HS-27A (cell line): ENCODE results near the gene SCARB1.

Experiments
- DNase-seq: peaks from one replicate; pipeline ENCODE4 v3.0.0-alpha.2; 2012; ENCODE audit warnings: low read depth, missing footprints

SCARB1 gene

GRCh38 chr12:124842800-124843510 lies 20.7 kb downstream of the SCARB1 start:
- no peak for DNase-seq

DNA sequence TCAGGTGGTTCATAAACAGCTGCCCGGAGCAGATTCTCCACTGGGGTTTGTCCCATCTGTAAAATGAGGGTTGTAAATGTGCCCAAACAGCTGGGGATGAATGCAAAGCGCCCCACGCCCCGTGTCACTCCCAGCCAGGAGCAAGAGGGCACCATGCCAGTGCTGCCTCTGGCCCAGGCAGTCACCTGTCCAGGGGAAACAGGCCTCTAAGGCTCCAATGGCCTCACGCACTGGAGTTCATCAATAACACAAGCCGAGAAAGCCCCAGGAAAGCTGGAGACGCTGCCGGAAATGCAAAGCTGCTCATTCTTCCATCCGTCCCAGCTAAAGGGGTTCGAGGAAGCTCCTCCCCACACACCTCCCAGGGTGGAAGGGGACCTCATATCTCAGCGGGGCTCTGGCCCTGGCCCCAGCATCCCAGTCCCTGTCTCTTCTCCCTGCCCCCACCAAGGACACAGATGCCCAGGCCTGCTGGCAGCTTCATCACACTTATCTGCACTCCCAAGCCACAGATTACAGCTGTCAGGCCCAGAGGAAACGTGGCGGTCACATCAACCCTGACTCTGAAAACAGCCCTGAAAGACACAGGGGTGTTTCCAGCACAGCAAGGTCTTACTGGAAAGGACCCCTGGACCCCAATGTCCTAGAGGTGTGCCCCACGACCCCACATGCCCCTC lies 21.5 kb downstream of the SCARB1 start:
- no peak for DNase-seq

DNA sequence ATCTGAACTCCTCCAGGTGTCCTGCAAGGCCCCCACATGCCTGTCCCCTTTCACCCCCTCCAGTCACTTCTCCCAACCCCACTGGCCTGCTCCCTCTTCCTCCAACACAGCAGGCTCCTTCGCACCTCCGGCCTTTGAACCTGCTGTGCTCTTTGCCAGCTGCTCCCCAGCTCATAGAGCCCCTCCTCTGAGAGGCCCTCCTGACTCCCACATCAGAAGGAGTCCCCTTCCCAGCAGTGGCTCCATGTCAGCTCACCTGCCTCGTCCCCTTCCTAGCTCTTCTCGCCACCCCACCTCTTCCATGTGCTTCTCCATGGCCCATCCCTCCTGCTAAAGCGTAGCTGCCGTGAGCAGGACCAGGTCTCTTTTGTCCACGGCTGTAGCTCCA lies 22.1 kb downstream of the SCARB1 start:
- DNase-seq: no peak

- peak; percentile 87 for DNase-seq
Observed at GRCh38 chr12:124837958-124838803, 25.5 kb downstream of the SCARB1 start.

DNA sequence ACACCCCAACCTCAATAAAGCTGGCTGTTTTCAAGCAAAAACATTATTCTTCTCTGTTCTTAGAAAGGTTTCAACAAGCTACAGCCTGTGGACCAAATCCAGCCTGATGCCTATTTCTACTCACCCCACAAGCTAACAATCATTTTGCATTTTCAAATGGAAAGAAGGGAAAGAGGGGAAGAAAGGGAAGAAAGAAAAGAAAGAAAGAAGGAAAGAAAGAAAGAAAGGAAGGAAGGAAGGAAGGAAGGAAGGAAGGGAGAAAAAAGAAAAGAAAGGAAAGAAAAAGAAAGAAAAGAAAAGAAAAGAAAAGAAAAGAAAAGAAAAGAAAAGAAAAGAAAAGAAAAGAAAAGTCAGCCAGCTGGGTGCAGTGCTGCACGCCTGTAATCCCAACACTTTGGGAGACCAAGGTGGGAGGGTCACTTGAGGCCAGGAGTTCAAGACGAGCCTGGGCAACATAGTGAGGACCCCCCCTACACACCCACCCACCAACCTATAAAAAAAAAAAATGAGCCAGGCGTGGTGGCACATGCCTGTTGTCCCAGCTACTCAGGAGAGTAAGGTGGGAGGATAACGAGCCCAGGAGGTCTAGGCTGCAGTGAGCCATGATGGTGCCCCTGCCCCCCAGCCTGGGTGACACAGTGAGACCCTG lies 26.3 kb downstream of the SCARB1 start:
- DNase-seq: no peak

DNA sequence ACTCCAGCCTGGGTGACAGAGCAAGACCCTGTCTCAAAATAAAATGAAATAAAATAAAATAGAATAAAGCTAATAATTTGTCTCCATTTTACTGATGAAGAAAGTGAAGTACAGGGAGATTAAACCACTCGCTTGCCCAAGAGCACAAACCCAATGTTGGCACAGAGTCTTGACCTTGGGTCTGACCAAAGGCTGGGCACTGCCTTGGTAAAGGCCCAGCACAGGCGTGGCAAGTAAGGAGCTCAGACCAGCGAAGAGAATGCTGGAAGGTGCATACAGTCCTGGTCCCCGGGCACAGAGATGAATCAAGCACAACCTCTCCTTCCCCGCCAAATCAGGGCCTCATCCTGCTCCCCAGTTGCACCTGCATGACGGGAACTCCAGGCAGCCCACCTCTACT lies 26.9 kb downstream of the SCARB1 start:
- DNase-seq: no peak

GRCh38 chr12:124835656-124836410 lies 27.8 kb downstream of the SCARB1 start:
- DNase-seq: no peak

- DNase-seq: no peak
Observed at GRCh38 chr12:124834822-124835221, 28.8 kb downstream of the SCARB1 start.

DNA sequence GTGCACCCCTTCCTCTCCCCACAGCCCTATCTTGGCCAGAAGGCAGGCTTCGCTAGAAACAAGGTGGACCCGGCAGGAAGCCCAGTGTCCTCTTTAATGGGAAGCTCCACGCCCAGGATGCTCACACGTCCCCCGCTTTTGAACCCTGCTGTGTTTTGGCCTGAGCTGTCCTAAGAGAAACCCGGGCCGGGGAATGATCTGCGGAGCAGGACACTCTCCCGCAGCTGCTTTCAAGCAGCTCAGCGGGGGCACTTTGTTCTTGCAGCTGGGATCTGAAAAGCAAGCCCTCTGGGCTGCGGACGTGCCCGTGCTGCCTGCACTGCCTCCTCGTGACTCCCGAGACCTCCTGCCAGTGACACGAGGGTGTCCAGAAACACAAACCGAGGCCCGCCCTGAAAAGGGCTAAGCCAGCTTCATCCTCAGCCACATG lies 30.0 kb downstream of the SCARB1 start:
- no peak for DNase-seq

- no peak for DNase-seq
Observed at GRCh38 chr12:124832856-124833255, 30.8 kb downstream of the SCARB1 start.

DNA sequence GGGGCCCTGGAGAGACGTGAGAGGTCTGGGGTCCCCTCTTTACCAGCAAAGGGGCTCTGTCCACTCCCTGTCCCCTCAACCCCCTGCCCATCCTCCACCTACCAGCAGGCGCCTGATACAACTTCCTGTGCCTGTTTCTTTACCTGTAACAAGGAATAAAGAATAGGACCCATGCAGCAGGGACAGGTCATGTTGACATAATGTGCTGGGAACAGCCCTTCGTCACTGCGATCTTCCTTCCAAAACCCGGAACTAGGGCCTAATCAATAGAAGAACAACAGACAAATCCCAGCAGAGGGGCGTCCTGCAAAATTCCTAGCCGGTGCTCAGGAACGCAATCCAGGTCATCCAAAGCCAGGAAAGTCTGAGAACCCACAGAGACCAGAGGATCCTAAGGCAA lies 32.1 kb downstream of the SCARB1 start:
- no peak for DNase-seq

DNA sequence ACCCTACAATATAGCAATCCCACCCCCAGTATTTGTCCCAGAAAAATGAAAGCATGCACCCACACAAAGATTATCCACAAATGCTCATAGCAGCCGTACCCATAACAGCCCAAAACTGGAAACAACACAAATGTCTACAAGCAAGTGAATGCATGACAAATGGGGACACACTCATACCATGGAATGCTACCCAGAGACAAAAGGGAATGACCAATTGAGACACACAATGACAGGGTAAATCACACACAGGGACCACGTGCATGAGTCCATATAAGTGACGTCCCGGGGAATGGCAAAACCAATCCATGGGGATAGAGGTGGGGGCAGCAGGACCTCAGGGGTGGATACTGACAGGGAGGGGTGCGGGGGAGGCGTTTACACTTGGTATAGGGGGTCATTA lies 33.4 kb downstream of the SCARB1 start:
- DNase-seq: no peak

GRCh38 chr12:124829708-124830304 lies 33.9 kb downstream of the SCARB1 start:
- DNase-seq: no peak

DNA sequence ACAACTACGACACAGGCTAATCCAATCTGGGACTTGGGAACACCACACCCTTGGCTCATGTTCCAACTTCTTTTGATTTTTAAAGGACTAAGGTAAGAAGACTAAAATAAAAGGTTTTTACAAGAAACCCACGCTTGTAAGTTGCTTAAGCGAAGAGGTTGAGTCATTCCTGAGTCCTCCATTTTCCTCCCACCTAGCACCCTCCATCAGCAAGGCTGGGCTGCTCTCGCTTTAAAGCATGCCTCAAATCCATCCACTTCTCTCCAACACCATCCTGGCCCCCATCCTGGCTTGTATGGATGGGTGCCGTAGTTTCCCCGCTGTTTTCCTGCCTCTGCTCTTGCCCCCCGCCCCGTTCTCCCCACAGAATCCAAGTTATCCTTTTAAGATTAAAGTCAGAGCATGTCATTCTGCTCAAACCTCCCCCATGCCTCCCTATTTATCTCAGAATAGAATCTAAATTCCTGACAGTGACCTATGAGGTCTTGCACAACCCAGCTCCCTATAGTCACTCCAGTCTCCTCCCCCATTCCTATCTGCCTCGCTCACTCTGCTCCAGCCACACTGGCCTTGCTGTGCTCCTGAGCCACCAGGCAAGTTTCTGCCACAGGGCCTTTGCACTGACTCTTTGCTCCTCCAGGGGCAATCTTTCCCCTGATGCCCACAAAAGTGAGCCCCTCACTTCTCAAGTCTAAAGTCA lies 34.5 kb downstream of the SCARB1 start:
- DNase-seq: peak; percentile 64

DNA sequence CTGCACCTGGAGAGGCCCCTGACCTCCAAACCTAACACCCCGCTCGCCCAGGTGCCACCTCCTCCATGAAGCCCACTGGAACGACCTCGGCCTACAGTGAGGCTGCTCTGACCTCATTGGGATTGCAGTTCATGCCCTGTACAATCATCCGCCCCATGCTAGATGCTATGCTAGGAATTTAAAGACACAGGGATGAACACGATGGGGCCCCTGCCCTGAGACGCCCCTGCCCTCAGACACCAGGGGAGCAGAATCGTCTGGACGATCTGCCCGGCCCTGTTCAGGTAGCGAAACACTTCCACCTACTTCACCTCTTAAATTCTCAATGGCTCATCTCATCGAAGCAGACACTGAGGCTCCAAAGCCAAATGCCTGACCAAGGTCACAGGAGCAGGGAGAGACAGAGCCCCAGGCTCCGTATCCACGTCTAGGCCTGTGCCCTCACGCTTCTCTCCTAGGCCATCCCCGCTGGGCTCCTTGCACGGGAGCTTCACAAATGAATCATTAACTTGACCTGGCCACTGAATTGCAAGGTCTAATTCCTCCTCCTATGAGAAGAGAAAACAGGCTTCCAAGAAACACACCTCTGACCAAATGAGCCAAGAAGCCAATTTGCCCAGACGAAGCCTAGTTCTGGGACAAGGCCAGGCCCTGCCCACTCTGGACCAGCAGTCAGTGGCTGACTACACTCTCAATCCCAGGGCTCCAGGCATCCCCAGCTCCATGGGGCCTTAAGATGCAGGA lies 35.2 kb downstream of the SCARB1 start:
- DNase-seq: peak; percentile 8

- no peak for DNase-seq
Observed at GRCh38 chr12:124827588-124828184, 36.0 kb downstream of the SCARB1 start.

- DNase-seq: no peak
Observed at GRCh38 chr12:124824195-124824594, 39.5 kb downstream of the SCARB1 start.

GRCh38 chr12:124823272-124823970 lies 40.2 kb downstream of the SCARB1 start:
- DNase-seq: no peak

- DNase-seq: no peak
Observed at GRCh38 chr12:124822218-124822617, 41.4 kb downstream of the SCARB1 start.
